NCI-H1694 treated with DMSO at 0.1 percent for 48 hours (cell line): ENCODE results near the gene GPD2.
"Not testable (repeated sequence)": the region's sequence is repeated elsewhere in the genome, so short reads cannot be mapped to it uniquely, and the experiment has no call there.

Experiments used
- DNase-seq: peaks from one replicate; lab custom pipeline; 2025; lab: John Stamatoyannopoulos, UW

The GPD2 gene

DNA sequence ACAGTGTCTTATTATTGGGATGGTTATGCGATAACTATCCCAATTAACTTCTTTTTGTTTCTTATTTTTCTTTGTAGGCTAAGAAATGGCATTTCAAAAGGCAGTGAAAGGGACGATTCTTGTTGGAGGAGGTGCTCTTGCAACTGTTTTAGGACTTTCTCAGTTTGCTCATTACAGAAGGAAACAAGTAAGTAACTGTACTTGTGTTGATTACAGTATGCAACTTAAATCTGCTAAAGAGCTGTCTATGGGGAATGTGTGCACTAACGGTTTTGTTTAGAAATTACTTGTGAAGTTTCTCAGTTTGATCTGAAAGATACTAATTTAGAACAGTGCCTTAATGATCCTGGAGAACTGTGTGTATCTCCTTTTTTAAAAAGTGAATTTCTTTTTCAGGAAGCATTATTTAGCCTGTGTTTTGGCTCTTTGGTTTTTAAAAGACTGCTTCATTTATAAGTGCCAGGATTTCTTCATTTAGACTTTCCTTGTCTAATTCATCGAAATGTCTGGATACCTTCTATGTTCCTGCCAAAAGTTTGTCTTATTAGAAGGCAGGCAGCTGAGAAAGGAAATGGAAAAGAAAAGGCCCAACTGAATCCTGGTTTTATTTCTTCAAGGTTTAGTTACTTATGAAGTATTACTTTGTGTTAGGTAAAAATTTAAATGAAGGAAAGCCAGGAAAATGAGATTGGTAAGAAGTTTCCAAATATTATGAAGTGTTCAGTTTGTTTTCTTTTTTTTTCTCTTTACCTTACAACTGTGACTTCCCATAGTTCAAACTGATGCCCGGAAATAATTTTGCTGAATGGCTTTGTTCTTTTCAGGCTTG is 40.1 kb downstream of the GPD2 start:
- DNase-seq = no peak

DNA sequence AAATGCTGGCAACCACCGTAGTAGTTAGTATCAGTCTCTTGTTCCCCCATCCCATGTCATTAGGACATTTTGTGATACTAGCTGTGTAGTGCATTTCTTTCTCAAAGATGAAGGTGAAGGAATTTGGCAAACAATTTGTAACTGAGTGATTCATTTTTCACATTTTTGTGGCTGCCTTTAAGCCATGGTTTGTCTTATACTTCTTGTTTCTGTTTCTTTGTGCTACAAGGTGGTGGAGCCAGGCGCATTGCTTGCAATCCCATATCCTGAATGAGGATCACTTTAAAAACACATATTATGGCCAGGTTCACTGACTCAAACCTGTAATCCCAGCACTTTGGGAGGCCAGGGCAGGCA is 40.6 kb downstream of the GPD2 start:
- DNase-seq = no peak

DNA sequence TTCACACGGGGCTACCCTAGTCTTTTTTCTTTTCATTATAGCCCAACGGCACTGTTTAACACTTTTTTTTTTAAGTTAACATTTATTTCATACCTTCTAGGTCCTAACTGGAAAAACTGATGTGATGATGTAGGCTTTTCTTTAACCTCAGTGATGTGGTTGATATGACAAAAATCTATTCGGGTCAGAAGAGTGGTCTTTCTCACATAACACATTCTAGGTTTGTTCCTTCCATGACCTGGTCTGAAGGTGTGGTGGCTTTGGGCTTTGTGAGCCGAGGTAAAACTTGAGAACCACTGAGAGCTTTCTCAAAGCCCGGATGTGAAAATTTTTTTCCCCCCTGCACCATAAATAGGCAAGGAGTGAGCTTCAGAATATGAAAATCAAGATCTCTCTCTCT is 44.2 kb downstream of the GPD2 start:
- DNase-seq = no peak

DNA sequence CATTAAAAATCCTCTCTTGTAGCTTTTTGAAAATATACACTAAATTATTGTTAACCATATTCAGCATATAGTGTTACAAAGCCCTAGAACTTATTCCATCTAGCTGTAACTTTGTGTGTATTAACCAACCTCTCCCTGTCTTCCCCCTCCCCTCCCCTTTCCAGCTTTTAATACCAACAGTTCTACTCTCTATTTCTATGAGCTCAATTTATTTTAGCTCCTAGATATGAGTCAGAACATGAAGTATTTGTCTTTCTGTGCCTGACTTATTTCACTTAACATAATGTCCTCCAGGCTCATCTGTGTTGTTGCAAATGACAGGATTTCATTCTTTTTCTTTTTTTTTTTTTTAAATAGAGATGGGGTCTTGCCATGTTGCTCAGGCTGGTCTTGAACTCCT is 45.1 kb downstream of the GPD2 start:
- no peak for DNase-seq

DNA sequence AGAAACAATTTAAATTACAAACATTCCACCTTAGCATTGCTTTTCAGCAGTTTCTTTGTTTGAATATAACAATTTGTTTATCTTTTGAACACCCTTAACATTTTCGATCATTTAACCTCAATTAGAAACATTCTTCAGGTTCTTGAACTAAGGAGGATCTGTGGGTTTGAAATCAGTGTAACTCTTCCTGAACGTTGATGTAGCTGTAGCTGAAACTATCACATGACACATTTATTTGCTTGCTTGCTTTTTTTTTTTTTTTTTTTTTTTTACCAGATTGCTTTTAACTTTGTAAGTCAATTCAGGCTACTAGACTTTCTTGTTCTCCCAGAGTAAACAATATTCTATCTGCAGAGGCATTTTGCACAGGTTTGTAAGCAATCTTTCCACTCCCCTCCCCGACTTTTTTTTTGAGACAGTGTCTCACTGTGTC is 47.6 kb downstream of the GPD2 start:
- no peak for DNase-seq

DNA sequence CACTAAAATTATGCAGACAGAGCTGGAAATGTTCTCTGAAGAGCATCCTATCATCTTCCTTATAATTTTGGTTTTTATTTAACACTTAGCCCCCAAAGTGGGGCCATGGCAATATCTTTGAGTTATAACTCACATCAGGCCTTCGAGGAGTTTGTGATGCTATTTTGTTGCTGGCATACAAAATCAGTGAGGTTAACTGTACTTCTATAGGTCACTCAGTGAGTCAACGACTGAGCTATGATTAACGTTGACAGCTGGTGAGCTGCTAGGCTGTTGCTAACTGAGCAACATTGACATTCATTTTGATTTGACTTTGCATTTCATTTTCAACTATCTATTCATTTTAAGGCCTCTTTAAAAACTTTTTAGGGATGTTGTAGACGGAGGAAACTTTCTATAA is 50.0 kb downstream of the GPD2 start:
- DNase-seq = no peak

DNA sequence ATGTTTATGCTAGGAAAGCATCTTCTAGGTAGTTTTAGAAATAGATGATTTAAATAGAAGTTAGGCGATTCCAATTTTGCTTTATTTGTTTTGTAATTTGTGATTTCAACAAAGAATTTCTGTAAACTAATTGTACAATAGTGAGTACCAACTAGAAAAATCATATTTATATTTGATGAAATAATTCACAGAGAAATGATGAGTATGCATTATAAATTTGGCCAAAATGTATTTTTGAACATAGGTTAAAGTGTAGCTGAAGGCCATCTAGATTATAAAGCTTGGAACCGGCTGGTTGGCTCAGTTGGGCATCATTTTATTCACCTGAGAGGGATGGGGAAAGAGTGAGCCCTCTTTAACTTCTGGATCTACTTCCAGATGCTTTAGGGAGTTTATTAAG is 50.4 kb downstream of the GPD2 start:
- DNase-seq = no peak

DNA sequence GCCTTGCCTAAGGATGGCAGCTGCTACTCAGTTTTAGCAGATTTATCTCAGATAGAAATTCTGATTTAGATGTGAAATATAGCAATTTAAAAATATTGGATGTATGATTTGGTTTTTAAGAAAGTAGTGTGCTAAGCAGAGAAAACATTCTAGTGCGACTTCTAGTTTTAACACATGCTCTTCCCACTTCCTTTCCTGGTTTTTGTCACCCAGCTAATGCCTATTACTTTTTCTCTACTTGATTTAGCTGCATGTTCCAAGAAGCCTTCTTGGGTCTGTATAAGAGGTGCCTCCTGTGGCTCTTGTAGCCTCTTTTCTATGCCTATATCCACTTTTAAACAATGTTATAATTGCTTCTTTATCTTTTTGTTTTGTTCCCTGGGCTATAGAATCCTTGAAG is 53.0 kb downstream of the GPD2 start:
- DNase-seq = no peak

DNA sequence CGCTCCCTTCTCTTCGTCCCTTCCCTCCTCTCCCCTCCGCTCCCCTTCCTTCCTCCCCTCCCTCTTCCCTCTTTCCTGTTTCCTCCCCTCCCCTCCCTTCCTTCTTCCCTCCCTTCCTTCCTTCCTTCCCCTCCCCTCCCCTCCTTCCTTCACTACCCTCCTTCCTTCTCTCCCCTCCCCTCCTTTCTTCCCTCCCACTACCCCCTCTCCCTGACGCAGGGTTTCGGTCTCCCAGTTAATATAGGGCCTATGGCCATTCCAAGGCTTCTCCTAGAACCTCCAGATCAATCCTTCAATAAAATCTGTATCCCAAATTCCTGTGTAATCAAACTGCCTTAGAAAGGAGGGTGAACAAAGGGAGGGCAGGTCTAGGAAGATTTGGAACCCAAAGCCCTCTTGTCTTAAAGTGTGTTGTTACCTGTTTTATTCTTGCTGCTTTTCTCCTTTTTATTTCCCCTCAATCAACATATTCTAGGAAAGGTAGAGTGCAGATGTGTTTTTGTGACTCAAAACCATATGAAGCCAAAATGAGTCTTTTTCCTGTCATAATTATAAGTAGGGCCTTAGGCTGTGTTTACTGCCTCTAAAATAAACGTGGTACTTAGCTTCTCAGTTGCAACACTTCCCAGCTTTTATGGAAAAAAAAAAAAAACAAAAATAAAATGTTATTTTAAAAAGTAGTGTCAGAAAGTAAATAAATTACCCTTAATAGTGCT is 53.7 kb downstream of the GPD2 start:
- DNase-seq = no peak

DNA sequence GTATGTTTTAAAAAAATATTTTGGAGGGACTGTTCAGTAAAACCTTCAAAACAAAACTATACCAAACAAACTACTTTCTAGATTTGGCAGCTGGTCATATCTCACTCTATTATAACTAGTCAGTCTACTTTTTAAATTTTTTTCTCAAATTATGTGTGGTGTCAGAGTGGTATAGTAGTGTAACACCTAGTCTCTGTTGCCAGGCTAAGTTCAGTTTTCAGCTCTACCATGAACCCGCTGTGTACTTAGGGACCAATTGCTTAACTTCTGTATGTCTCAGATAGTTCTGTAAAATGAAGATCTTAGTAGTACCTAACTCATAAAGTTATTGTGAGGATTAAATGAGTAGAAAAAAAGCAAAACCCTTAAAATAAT is 54.3 kb downstream of the GPD2 start:
- no peak for DNase-seq

DNA sequence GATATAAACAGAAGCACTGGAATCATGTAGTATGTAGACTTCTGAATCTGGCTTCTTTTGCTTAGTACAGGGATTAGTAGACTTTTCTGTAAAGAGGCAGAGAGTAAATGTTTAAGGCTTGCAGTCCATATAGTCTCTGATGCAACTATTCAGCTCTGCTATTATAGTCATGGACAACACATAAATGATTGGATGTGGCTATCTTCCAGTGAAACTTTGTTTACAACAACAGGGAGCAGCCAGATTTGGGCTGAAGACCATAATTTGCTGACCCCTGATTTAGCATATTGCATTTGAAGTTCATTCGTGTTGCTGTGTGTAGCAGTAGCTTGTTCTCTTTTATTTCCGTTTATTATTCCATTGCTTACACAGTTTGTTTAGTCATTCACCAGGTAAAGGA is 55.0 kb downstream of the GPD2 start:
- DNase-seq = no peak

DNA sequence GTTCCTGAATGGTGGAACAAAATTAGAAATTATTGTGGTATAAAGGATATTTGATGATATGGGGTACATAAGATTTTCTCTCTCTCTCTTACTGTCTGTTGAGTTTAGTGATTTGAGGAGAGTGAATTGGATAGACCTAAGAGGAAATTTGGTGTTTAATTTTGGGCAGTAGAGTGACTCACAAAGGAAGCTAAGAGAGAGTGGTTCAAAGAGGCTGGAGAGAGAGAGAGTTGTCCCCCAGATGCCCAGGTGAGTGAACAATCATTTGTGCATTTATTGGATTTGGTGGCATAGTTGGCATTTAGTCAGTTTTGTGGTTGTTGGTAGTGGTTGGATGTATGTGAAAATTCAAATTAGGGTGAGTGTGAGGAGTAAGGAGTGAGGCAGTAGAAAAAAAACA is 56.8 kb downstream of the GPD2 start:
- no peak for DNase-seq

DNA sequence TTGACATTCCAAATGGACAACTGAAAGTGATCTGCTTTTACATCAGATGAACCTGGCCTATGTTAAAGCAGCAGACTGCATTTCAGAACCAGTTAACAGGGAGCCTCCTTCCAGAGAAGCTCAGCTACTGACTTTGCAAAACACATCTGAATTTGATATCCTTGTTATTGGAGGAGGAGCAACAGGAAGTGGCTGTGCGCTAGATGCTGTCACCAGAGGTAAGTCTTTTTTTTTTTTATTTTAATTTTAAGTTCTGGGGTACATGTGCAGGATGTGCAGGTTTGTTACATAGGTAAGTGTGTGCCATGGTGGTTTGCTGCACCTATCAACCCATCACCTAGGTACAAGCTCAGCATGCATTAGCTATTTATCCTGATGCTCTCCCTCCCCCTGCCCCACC is 59.8 kb downstream of the GPD2 start:
- not testable (repeated sequence) for DNase-seq

DNA sequence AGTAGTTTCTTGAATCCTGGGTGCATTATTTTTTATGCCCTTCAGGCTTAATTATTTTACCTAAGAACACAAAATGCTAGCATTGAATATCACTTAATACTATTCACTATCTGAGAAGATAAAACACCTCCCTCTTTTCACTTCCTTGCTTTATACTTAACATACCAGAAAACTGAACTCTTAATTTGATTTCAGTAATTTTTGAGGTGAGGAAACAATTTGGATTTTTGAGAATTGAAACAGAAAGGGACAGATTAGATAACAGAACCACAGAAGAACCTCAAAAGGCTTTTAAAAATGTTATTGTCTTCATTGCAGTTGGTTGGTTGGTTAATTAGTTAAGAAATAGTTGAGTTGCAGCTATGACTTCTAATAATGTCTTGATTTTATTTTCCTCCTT is 69.5 kb downstream of the GPD2 start:
- DNase-seq = no peak

DNA sequence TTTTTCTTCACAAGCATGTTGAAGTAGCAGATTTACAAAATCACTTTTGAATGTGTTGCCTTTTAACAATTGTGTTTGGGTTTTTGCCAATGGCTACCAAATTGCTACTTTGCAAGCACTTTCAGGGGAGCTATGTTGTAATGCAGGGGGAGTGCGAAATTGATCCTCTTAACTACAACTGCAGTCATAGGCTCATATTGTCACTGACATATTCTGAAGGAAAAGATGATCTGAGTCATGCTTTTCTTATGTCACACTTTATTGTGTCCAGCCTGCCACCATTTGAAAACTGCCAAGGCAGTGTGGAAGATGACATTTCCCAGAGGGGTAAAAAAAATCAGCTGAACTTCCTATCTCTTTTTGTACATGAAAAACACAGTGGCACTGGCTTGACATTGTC is 74.9 kb downstream of the GPD2 start:
- DNase-seq = no peak

DNA sequence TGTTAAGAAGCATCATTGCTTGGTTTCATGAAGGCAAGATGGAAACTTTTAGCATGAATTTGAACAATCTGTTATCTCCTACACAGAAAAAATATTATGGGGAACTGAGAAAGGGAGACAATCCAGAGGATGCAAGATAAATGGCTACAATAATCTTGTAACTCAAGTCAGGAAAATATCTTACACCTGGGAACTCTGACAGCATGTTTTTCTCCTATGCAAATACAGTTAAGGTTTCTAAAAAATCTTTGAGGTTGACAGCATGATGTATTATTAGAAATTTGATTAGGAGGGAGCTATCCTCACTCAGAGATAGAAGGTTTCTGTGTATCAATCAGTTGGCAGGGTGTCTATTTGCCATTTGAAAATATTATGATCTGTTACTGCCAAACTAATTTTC is 75.6 kb downstream of the GPD2 start:
- no peak for DNase-seq

DNA sequence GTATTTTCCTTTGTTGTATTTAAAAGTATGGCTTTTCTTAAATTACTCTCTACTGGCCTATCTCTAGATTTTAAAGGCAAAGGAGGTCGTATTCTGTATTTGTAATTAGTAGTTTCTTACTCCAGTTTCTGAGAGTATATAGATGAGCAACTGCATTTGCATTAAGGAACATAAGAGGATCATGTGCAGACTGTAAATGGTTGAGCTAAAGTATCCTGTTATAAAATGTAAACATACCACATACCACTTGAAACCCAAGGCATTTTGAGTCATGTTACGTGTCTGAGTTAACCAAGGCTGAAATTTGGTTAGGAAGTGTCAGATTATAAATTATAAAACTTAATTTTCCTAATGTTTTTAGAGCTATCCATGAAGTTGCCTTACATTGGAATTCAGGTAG is 76.3 kb downstream of the GPD2 start:
- no peak for DNase-seq

DNA sequence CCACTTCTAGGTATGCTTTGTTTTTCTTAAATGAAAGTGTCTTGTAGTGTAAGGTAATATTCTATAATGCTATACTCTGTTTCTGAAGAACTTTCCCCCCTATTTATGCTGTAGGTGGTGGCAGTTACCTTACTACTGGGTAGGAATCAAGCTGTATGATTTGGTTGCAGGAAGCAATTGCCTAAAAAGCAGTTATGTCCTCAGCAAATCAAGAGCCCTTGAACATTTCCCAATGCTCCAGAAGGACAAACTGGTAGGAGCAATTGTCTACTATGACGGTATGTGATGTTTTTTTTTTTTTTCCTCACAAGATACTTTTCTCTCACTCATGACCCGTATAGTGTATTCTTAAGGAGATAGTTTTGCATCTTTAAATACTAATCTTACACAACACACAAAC is 77.0 kb downstream of the GPD2 start:
- DNase-seq = no peak

DNA sequence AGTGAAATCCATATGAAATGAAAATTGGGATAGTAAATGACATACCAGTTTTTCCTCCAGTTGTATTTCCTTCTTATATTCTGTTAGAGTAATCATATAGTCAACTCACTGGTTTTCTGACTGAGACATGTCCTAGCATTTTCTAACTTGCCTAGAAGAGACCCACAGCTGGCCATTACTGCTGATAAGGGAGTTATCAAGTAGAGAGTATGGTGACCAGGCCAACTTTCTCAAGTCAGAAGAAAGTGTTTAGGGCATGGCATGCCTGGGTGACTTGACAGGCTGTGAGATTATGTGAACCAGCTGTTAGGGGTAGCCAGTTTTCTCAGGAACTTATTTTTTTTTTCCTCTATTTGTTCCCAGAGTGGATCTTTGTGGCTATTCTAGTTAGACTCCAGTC is 81.2 kb downstream of the GPD2 start:
- no peak for DNase-seq

DNA sequence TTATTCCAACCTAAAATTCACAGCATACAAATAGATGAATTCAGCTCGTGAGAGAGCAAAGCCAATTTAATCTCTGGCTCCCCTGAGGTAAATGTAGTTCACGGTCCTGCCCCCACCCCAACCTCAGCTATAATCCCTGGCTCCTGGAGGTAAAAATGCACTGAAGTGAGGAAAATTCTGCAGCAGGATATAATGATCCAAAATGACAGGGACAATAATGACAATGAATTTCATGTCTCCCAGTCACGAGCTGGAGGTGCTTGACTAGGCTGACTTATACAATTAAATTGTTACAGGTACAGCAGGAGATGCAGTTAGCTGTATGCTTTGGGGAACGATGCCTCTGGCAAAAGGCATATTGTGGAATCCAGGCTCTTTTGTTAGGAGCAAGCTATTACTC is 82.0 kb downstream of the GPD2 start:
- no peak for DNase-seq

DNA sequence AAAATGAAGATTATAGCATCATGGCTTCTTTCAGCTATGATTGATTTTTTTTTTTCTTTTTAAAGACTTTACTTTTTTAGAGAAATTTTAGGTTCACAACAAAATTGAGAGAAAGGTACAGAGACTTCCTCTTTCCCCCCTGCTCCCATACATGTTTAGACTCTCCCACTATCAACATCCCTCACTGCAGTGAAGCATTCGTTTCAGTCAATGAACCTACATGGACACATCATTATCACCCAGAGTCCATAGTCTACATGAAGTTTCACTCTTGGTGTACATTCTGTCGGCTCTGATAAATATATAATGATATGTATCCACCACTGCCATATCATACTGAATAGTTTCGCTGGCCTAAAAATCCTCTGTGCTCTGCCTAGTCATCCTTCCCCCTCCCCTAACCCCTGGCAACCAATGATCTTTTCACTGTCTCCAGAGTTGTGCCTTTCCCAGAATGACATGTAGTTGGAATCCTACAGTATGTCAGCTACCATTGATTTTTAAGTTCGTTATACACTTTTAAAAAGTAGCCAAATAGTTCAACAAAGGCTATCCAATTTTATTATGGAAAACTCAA is 86.8 kb downstream of the GPD2 start:
- DNase-seq = no peak

DNA sequence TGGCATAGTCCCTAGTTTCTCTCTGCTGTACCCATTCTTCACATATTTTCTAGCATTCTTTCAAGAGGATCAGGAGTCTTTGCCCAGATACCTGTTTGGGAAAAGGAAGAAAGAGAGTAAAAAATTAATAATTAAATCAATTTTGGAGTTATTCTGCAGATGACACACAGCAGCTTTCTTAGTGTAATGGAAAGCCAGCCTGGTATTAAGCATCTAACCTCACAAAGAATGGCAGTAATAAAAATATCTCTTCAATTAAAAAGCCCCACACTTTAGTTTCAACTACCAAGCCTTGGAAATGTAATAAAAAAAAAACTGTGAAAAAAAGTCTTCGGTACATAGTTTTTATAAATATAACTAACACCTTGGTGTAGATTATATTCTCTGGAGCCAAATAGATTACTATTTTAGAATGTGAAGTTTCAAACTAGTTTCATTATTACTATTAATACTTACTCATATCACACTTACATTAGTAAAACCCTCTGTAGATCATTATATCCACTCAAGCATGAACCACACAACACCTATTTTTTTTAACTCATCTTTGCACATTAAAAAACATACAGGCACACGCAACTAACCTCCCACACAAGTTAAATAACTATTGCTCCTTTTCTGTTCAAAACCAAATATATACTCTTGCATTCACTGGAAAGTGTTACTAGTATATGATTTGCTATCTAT is 90.9 kb downstream of the GPD2 start:
- DNase-seq = no peak

DNA sequence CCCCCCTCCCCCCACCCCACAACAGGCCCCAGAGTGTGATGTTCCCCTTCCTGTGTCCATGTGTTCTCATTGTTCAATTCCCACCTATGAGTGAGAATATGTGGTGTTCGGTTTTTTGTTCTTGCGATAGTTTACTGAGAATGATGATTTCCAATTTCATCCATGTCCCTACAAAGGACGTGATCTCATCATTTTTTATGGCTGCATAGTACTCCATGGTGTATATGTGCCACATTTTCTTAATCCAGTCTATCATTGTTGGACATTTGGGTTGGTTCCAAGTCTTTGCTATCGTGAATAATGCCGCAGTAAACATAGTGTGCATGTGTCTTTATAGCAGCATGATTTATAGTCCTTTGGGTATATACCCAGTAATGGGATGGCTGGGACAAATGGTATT is 92.4 kb downstream of the GPD2 start:
- DNase-seq = not testable (repeated sequence)
